Inferior parietal cortex (tissue), 1 donor: ENCODE data around the gene PMS1.
"Not testable (repeated sequence)": the region's sequence is repeated elsewhere in the genome, so short reads cannot be mapped to it uniquely, and the experiment has no call there.

Experiments used
- DNase-seq: peaks from one replicate; pipeline ENCODE4 v3.0.0-alpha.2; 2016; ENCODE audit errors: extremely low spot score

PMS1 gene

DNA sequence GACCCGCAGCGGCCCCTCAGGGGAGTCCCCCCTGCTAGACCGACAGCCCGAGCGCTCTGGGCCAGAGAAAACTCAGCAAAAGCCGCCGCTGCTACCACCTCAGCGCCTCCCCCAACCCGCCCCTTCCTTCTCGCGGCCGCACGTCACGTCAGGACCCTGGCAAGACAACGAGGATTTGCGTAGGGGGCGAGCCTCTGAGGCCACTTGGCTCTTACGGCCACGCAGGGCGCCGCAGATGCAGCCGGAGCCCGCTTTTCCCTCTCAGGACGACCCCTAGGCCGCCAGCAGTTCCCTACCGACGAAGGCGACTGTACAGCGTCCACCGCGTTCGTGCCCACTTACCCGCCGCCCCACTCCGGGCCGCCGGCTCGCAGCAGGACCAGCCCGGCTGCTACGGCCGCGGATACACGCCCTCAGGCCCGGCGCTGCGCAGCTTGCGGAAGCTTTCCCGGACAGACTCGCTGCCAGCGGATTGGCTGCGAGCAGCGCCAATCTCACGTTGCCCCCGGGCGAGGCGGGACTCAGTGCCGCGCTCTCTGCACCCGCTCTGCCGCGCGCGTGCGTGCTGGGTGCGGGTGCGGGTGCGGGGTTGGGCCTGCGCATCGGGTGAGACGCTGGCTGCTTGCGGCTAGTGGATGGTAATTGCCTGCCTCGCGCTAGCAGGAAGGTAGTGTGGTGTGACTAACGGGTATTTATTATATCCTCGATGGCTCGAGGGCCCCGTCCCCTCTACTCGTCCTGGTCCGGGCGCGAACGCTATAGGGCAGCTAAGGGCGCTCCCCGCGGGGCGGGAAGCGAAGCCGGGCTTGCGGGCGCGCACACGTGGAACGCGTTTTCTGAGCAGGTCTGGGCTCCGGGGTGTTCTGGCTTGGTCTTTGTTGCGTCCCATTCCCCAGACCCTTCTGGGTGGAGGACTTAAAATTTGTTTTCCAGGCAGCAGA lies at the start of gene PMS1, which contains the start of gene ORMDL1:
TSS of gene PMS1 (plus strand) at position 524 of the 941 bp plus-strand sequence. CDS start 7,360 bp downstream, outside the sequence.
TSS of gene ORMDL1 (minus strand) at position 413 of the 941 bp plus-strand sequence. CDS start 1,744 bp downstream, outside the sequence.
- peak; percentile 96 for DNase-seq

DNA sequence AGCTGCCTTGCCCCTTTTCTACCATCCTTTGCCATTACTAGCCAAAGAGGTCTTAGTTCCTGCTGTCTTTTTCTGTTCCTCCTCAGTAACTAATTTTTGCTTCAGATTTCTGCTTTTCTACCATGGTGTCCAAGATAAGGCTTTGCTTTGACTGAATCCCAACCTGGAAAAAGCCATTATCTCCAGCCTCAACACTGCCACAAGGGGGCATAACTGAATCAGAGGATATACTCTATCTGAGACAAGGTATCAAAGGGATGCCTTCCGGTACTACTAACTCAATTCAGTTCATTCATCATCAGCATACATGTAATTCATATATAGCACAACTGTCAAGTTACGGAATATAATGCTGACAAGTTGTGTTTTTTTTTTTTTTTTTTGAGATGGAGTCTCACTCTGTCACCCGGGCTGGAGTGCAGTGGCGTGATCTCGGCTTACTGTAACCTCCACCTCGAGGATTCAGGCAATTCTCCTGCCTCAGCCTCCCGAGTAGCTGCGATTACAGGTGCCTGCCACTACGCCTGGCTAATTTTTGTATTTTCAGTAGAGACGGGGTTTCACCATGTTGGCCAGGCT lies 33.1 kb upstream of the PMS1 start:
- peak; percentile 28 for DNase-seq

DNA sequence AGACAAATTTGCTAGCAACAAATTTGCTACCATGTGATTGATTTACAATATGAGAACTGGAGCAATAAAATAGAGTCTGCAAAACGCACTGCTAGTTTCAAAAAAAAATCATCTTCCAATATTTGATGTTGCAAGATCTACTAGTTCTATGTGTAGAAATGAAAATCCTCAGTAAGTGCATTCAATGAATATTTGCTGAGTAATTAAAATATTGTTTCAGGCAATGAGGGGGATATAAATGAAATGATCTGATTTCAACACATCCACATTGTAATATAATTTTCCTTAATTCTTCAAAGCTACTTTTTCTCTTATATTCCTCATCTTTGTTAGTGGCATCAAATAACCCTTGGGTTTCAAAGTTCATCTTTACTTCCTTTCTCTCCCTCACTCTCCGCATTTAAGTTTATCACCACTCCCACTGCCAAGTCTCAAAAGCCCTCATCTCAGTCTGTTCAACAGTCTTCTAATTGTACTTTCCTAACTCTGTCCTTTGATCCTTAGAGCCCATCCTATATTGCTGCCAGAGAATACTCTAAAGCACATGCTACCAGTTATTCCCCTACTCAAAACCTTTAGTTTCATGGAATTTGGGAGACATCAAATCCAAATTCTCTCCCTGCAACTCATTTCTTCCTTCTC lies 27.8 kb upstream of the PMS1 start:
- no peak for DNase-seq

DNA sequence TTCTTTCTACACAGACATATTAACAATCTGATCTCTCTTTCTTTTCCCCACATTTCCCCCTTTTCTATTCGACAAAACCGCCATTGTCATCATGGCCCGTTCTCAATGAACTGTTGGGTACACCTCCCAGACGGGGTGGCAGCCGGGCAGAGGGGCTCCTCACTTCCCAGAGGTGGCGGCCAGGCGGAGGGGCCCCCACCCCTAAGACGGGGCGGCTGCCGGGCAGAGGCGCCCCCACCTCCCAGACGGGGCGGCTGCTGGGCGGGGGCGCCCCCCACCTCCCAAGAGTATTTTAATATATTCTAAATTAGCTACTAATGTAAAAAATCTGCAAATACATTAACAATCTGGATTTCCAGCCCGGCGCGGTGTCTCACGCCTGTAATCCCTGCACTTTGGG lies 24.1 kb upstream of the PMS1 start:
- DNase-seq, result not testable (repeated sequence)

DNA sequence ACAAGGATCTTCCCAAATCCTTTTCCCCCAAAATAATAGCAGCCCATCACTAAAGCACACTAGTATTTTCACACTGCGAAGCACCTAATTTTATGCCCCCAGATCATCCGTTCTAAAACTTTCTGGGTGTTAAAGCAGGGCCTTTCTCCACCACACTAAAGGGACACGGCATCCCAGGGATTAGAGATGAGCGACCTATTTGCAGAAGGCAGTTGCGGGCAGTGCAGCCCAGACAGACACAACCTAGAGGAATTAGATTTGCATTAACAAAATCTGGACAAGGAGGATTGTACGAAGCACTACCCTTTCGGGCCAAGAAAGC lies 22.1 kb upstream of the PMS1 start:
- no peak for DNase-seq

DNA sequence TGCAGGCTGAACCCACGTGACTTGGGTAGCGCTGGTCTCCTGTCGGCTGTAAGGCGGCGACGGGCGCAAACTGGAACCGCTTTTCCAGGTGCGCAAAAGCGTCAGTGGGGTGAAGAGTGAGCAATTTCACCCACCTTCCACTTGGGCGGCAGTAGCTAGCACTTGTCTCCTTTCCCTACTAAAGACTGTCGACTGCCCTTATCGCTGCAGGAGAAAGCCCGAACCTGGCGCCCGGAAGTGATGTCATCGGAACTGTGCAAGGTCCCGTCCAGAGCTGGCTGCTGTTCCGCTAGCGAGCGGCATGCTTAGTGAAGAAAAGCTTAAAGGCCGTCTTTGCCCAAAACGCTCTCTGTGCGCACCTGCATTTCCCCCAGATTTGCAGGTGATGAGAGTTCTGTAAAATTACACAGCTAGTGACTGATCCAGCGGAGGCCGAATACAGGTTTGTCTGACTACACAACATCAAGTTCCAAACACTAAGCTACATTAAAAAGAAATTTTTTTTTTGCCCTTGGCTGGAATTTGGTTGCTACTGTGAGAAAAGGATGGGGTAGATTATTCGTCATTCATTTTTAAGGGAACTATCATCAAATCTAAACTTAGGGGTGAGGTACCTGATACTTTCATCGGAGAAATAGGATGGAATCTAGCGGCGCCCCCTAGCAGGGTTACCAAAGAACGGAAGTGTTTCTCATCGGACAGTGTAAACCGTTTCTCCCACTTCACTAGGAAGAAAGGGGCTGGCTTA lies 21.5 kb upstream of the PMS1 start, which contains the start of gene OSGEPL1:
TSS of gene OSGEPL1 (minus strand) at position 242 of the 748 bp plus-strand sequence. CDS start 1,152 bp downstream, outside the sequence.
- DNase-seq, result peak; percentile 96

DNA sequence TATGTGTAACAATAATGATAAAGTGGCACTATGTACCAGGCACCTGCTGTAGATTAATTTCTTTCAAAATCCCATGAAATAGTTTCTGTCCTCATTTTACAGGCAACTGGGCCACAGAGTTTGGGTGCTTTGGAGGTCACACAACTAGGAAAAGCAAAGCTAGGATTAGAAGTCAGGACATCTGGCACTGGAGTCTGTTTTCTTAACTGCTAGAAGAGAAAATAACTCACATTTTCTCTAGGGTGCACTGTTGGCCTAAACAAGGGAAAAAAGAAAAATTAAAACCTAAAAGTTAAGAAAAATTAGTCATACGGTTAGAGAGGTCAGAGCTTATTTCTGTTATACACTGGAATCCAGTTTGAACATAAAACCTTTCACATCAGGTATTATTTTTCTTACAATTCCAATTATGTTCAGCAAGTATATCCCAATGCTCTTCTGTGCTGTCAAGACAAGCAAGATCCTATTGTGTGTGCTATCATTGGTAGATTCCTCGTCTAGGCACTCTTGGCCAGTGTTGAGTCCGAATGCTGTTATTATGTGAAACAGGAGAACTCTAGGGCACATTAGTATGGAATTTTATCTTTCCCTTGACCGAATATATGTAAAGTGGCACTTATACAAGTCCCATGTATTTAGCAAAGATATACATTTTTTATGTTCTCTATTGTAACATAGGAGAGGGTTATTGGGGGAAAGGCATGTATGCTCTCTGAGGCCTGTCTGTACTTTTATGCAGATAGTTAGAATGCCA lies 20.2 kb upstream of the PMS1 start:
- DNase-seq, result no peak

DNA sequence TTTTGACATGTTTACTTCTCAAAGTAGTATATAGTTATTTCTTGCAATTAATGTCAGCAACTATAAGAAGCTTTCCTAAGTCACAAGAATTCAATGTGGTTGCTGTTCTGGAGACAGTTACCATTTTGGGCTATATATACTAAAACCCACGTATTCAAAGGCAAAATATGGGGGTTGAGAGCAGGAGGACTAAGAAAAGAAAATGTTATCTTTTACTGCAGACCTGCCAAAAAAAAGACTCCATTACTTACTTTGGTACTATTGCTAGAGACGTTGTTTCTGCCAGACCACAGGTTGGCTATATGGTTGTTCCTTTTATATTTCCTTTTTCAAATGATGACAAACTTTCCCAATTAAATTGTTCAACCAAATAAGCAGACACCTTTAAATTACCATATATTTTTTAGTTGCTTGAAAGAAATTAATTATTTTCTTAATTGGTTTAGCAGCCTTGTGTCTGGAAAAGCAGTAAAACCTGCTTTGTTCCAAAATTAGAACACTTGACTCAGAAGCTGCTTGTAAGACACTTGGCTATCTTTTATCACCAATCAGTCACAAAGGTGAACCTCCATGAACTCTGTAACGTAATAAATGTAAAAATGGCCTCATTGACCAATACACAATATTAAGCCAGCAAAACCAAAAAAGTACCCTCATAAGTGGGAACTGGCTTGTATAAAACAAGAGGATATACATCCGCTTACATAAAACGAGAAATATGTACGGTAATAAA lies 13.5 kb upstream of the PMS1 start:
- no peak for DNase-seq

DNA sequence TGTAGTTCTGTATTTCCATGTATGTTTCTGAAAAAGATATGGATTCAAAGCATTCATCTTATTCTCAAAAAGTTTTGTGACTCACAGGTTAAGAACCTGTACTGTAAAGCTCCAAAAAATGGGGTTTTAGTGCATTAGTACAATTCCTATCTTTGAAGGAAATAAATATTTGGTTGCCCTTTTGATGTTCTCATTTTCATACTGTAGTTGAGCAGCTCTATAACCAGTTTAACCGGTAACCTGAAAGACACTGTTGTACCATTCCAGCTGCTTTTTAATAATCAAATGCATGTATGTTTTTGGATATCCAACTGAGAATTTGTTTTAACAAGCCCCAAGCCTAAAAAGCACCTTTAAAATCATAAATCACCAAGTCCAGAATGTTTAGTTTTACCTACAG lies 12.0 kb upstream of the PMS1 start:
- DNase-seq, result no peak

DNA sequence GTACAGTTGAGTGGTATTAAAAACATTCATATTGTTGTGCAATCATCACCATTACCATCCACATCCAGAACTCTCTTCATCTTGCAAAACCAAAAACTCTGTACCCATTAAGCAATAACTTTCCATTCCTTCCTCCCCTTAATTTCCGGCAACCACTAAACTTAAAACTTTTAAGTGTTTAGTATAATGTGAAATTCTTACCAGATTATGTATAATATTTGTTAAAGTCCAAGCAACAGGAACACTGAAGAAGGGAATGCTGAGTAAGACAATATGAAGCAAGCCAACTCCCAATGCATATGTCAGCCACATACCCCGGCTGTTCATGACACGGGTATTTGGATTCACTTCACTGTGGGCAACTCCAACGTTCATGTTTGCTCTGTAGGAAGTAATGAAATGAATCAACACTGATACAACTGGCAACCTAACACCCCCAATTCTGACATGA lies 2.0 kb upstream of the PMS1 start:
- no peak for DNase-seq

DNA sequence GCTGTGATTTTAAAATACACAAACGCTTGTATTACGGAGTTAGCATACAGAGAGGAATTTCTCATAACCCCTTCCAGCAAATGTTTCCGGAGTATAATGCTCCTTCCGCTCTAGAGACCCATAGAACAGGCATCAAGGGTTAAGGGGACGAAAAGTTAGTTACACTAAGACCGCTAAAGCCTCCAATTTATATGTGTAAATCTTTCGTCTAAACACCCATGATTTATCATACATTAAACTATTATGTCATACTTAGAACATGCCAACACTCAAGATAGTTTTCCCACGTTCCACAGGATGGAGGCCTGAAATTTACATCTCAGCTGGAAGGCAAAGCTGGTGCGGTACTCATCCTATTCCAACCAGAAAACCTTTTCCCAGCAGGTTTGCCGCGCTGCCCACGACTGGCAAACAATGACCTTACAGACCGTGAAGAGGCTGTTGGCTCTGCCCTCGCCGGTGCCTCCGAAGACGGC lies 761 bp upstream of the PMS1 start:
- DNase-seq, result peak; percentile 53

DNA sequence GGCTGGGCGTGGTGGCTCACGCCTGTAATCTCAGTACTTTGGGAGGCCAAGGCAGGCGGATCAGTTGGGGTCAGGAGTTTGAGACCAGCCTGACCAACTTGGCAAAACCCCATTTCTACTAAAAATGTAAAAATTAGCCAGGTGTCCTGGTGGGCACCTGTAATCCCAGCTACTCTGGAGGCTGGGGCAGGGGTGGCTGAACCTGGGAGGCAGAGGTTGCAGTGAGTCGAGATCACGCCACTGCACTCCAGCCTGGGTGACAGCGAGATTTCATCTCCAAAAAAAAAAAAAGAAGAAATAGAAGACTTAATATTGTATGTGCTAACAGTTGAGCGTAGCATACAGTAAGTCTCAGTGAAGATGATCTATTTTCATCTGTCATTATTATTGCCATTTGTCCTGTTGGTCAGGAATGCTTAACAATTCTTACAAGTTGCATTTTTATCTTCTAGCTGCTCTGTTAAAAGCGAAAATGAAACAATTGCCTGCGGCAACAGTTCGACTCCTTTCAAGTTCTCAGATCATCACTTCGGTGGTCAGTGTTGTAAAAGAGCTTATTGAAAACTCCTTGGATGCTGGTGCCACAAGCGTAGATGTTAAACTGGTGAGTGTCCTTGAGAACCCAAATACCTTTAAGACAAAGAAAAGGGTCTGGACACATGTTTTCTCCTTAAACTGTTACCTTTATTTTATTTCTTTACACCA lies 7.2 kb downstream of the PMS1 start:
- DNase-seq, result no peak

DNA sequence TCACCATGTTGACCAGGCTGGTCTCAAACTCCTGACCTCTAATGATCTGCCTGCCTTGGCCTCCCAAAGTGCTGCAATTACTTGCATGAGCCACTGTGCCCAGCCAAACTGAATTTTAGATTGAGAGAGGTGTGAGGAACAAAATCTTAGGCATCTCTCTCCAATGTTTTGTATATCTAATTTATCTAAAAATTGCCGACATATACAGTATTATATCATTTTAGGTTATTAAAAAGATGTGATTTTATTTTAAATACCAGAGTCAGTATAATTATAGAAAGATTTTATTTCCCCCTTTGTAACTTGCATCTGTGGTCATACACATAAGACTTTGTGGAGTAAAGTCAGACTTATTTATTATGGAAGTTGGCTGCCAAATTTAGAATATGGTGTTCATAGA lies 10.1 kb downstream of the PMS1 start:
- DNase-seq, result no peak

DNA sequence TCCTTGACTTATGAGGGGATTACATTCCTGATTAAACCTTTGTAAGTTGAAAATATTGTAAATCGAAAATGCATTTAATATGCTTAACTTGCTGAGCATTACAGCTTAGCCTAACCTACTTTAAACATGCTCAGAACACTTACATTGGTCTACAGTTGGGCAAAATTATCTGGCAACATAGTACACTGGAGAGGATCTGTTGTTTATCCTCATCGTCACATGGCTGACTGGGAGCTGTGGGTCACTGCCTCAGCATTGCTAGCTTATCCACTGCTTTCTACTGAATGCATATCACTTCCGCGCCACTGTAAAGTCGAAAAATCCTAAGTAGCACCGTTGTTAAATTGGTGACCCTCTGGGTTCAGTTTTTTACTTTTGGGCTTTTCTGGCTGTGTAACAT lies 13.7 kb downstream of the PMS1 start:
- DNase-seq, result peak; percentile 27

DNA sequence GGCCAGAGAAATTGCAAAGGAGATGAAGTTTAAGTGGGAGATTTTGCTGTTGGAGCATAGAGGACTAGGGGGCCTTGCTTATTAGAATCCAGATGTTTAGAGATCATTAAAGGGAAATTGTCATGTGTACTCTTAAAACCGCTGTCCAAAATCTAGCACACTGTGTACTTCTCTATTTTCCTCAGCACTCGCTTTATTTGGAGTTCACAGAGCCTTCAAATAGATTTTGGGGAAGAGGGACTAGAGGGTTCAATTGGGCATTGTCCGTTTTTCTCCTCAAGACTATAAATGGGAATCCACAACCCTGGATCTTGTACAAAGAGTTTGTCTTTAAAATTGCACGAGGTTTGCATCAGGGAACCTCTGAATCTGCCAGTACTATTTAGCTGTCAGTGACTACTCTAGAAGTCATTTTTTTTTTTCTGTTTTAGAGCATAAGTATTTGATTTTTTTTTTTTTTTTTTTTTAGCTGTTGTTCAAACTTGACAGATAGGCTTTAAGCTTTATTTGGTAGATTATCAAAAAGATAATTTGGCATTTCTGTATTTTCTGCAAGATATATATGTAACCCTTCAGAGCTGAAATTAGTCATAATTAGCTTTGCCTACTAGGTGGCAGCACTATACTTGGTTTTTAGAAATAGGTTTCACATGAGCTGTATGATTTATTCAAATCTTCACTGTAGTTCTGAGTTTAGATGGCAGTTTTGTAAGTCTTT lies 14.2 kb downstream of the PMS1 start:
- DNase-seq, result peak; percentile 74

DNA sequence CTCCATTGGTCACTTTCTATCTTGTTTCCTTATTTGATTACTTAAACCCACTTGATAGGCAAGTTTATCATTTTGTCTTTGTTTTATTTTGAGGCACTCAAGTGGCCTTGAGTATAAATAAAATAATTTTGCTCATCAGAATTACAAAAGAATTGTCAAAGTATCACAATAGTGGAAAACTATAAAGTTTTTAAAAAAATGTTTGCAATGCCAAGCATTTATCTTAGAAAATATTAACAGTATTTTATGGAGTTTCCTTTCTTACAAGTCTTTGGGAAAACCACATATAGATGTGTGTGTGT lies 14.7 kb downstream of the PMS1 start:
- DNase-seq, result no peak

DNA sequence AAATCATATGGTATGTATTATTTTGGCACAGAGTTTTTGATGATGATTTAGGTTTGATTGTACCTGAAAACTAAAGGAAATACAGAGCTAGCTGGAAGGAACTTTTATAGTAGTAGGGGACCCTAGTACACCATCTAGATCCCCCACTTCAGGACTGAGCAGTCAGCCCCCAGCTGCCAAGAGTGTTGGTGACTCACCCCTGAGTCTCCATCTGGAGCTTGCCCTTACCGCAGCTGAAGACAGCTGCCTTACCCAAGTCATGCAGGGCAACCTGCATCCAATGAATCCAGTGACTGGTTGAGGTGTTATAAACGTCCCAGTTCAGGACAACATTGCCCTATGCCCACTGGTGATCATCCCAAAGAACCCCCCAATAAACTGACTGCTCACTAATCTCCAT lies 15.3 kb downstream of the PMS1 start:
- DNase-seq, result no peak

DNA sequence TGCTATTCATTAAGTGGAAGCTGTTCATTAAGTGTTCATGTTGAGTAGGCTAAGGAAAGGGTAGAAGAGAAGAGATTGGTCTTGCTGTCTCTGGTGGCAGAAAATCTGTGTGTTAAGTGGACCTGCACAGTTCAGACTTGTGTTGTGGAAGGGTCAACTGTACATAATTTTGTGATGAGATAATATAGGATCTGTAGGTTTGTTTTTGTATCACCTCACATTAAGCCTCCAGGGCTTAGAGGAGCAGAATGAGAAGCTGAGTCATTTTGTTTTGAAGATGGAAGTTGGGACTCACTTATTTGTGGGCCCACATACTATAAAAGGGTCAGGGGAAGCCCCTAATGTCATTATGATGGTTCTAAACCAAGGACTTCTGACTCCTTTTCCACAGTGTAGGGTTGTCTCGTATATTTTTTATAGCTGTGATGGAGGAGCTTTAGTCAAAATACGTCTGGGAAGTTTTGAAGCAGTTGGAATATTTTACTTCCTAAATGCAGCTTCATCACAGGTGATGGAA lies 18.2 kb downstream of the PMS1 start:
- DNase-seq, result no peak

DNA sequence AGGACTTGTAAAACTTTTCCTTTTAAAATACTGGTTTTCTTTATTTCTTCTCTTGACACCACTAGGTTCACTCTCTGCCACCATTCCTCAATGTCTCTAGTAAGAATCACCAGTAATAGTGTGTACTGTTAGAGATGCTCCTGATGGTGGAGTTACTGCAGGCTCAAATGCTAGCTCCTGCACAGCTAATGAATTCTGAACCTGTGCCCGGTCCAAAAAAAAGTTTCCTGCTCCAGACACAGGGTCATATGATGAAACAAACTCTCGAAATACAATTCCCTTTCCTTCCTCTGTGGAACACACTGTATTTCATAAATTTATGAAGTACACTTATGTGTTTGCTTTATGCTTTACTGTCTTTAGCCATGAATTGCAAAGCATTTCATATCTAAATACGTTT lies 19.2 kb downstream of the PMS1 start:
- DNase-seq, result no peak
